ENCODE data around the gene SLC51B.

The SLC51B gene

DNA sequence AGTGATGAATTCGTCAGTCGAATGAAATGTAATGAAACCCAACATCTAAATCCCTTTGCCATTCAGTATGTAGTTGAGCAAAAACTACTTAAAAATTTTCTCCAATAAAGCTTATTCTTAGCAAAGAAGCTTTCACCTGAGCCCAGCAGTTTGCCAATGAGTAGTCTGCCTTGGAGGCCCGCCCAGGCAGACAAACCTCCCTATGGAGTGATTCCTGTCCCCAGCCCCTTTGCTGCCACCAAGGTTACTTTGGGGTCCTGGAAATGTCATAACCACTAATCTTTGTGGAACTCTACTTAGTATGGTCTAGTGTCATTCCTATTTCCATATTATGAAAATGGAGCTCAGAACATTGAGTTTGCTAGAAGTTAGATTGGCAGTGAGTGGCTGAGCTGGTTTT is 57.7 kb downstream of the SLC51B start:
- no peaks in the 10 kb centered on the region for H3K4me1 ChIP-seq (ENCODE audit: insufficient read depth, low read length)

More for the DNA sequence above, 57.7 kb downstream of the SLC51B start:
- Histone ChIP-seq H3K27me3 (ENCODE audit: insufficient read depth, low read length, poor library complexity) (no peaks in the 10 kb centered on the region), H3K36me3 (ENCODE audit: insufficient read depth, low read length) (peaks cover 47% of the 10 kb centered on the region), H3K4me2 (ENCODE audit: insufficient read depth, low read length) (no peak overlapping the region), H4K20me1 (ENCODE audit: insufficient read depth, low read length) (no peaks in the 10 kb centered on the region), H3K9ac (ENCODE audit: low read depth, low read length) (no peak overlapping the region), H3K4me3 (ENCODE audit: low read depth in 1 of 2, low read length in 2 of 2) (no peak overlapping the region), H3K9me3 (ENCODE audit: insufficient read depth, low read length, severe bottlenecking) (no peaks in the 10 kb centered on the region), H2AFZ (ENCODE audit: low read depth, low read length) (no peak overlapping the region), H3K79me2 (ENCODE audit: insufficient read depth, low read length) (no peaks in the 10 kb centered on the region), H3K27ac (ENCODE audit: low read length) (no peak overlapping the region)
- no peak for DNase-seq
- TF ChIP-seq EZH2 (IDR thresholded peaks at IDR 0.05; ENCODE audit: borderline replicate concordance, low read depth, low read length, severe bottlenecking) (no peak), CTCF (IDR thresholded peaks at IDR 0.05; ENCODE audit: borderline replicate concordance, extremely low read depth, low read length, poor library complexity, severe bottlenecking) (no peak)
- no peak for ATAC-seq (ENCODE audit: insufficient read depth, low read depth)
